B cell (primary cell): ENCODE results near the gene BHLHE40. TPM values are rescaled to one million over a fixed set of nuclear protein-coding genes. Genes with fewer than 3 reads are reported as not detected.
A peak's percentile ranks its signal among the peaks of the same experiment; 100 is the strongest.

ENCODE experiments used
- ATAC-seq: fragments of 200-7000 bp; cut with Tn5 transposase; one replicate; pipeline ENCODE4 v1.10.0; 2021; ENCODE audit warnings: low read depth, mild to moderate bottlenecking, moderate number of reproducible peaks, moderate library complexity
- CTCF ChIA-PET: fragments of 350-600 bp; sonication (Branson Sonifier 250); formaldehyde crosslinking; loops from one replicate; lab custom pipeline; 2021; ENCODE audit warnings: antibody characterized with exemption, inconsistent platforms; lab: Charles Lee
- POLR2A ChIA-PET: fragments of 350-600 bp; sonication (Branson Sonifier 250); formaldehyde crosslinking; loops from one replicate; lab custom pipeline; 2021; ENCODE audit warnings: antibody characterized with exemption; lab: Charles Lee
- DNase-seq: peaks from one replicate; pipeline ENCODE4 v3.0.0; 2013
- H2AFZ ChIP-seq: 2 replicates; pipeline ENCODE4 v1.6.1; 2012; ENCODE audit warnings: mild to moderate bottlenecking, low read depth, low read length; ENCODE audit not compliant: insufficient read depth, poor library complexity, severe bottlenecking
- H3K27ac ChIP-seq, 2 donors: 1 replicate in 1 of 2; 2 replicates in 1 of 2; pipeline ENCODE4 v1.5.1; 2012 to 2013; ENCODE audit warnings: low read length in 2 of 2, mild to moderate bottlenecking in 2 of 2, moderate library complexity in 1 of 2
- H3K27me3 ChIP-seq, 4 experiments: fragments of 200-600 bp in 1 of 4; sonication (generic) in 1 of 4; replicated peaks in 1 of 4; 1 replicate in 2 of 4; 2 replicates in 2 of 4; pipeline versions ENCODE4 v1.6.1 to v1.7.0; 2013 to 2016; ENCODE audit warnings: low read length in 3 of 4, mild to moderate bottlenecking in 2 of 4, mixed read lengths in 1 of 4, moderate library complexity in 1 of 4; ENCODE audit not compliant: insufficient read depth in 4 of 4, control insufficient read depth in 3 of 4; ENCODE audit errors: control extremely low read depth in 1 of 4
- H3K36me3 ChIP-seq, 2 experiments: replicated peaks in 1 of 2; 1 replicate in 1 of 2; 2 replicates in 1 of 2; pipeline versions ENCODE4 v1.6.1 to v1.7.1; 2013; ENCODE audit warnings: low read length in 1 of 2; ENCODE audit not compliant: insufficient read depth in 2 of 2, control insufficient read depth in 1 of 2; ENCODE audit errors: control extremely low read depth in 1 of 2, extremely low read depth in 1 of 2
- H3K4me1 ChIP-seq, 2 donors: fragments of 200-600 bp in 1 of 2; sonication (generic) in 1 of 2; 1 replicate in 1 of 2; 2 replicates in 1 of 2; pipeline versions ENCODE4 v1.5.1 to v1.6.1; 2013 to 2017; ENCODE audit warnings: low read length in 2 of 2; ENCODE audit not compliant: control insufficient read depth in 2 of 2, insufficient read depth in 2 of 2
- H3K4me2 ChIP-seq: replicated peaks from 2 replicates; pipeline ENCODE3; 2012; ENCODE audit warnings: mild to moderate bottlenecking, low read depth, low read length; ENCODE audit not compliant: poor library complexity, severe bottlenecking
- H3K4me3 ChIP-seq, 5 experiments: fragments of 200-600 bp in 1 of 5; sonication (generic) in 1 of 5; 1 replicate in 3 of 5; 2 replicates in 2 of 5; pipeline versions ENCODE4 v1.5.1 to v1.7.0; 2011 to 2016; ENCODE audit warnings: low read length in 4 of 5, mild to moderate bottlenecking in 4 of 5, low read depth in 2 of 5, control low read depth in 1 of 5, moderate library complexity in 1 of 5; ENCODE audit not compliant: insufficient read depth in 1 of 5; ENCODE audit errors: control extremely low read depth in 1 of 5, extremely low read depth in 1 of 5
- H3K79me2 ChIP-seq: fragments of 200-600 bp; sonication (generic); one replicate; pipeline ENCODE4 v1.6.0; 2016; ENCODE audit warnings: low read length; ENCODE audit not compliant: control insufficient read depth, insufficient read depth
- H3K9ac ChIP-seq: fragments of 200-600 bp; sonication (generic); 2 replicates; pipeline ENCODE4 v1.6.1; 2017; ENCODE audit warnings: mild to moderate bottlenecking, low read length, moderate library complexity
- H3K9me3 ChIP-seq, 3 donors: one replicate each; pipeline versions ENCODE4 v1.6.1 to v1.7.1; 2013; ENCODE audit warnings: low read length in 2 of 3; ENCODE audit not compliant: control insufficient read depth in 2 of 3, insufficient read depth in 1 of 3; ENCODE audit errors: control extremely low read depth in 1 of 3
- H4K20me1 ChIP-seq: 2 replicates; pipeline ENCODE4 v1.6.0; 2012; ENCODE audit warnings: mild to moderate bottlenecking, low read length; ENCODE audit not compliant: insufficient read depth, control insufficient read depth, poor library complexity, severe bottlenecking
- H3K27ac Mint-ChIP-seq: one replicate; pipeline ENCODE4 v1.8.0; 2021; ENCODE audit warnings: mixed read lengths
- H3K27me3 Mint-ChIP-seq: one replicate; pipeline ENCODE4 v1.8.0; 2021; ENCODE audit warnings: mixed read lengths
- H3K4me1 Mint-ChIP-seq: one replicate; pipeline ENCODE4 v1.8.0; 2021; ENCODE audit warnings: mixed read lengths
- H3K4me3 Mint-ChIP-seq: one replicate; pipeline ENCODE4 v1.8.0; 2021; ENCODE audit warnings: mixed read lengths
- H3K9me3 Mint-ChIP-seq: one replicate; pipeline ENCODE4 v1.8.0; 2022; ENCODE audit warnings: mixed read lengths; ENCODE audit not compliant: insufficient read depth
- EZH2 ChIP-seq: IDR thresholded peaks from 2 replicates; pipeline ENCODE4 v1.6.1; 2012; ENCODE audit warnings: borderline replicate concordance, low read depth, mild to moderate bottlenecking, moderate library complexity, low read length; ENCODE audit not compliant: insufficient read depth, poor library complexity, severe bottlenecking
- WGBS: methylation state at CpG from one replicate; pipeline ENCODE4 v1.1.5; 2013; ENCODE audit warnings: missing lambda C conversion rate; ENCODE audit not compliant: insufficient coverage; 5-methylcytosine and 5-hydroxymethylcytosine counted together
- intact Hi-C: fragments of 100-400 bp; cut with micrococcal nuclease; formaldehyde crosslinking; loops from one replicate; pipeline ENCODE4 v1.10.0; 2022
- polyA plus RNA-seq: library from polyadenylated mRNA; depleted of rRNA; stranded (reverse); fragments of >200 nt; gene quantifications from 2 replicates; pipeline ENCODE4 v1.2.3, GENCODE V29; 2012
- total RNA-seq, 2 donors: library from RNA; stranded (reverse); fragments of 120-200 nt in 1 of 2; gene quantifications; 1 replicate in 1 of 2; 2 replicates in 1 of 2; pipeline versions ENCODE4 v1.2.3 to v1.2.4, GENCODE V29; 2013 to 2022
- TF ChIP-seq, protein P1 (sequence below): fragments of 200-600 bp; IDR thresholded peaks from one replicate; pipeline ENCODE4 v1.8.0; 2022; ENCODE audit warnings: antibody characterized with exemption, mild to moderate bottlenecking

BHLHE40 gene
- total and polyA plus RNA-seq, 2 donors (not counting 1 experiment from before 2014, with no cell fraction given) = 26.2 to 53.8 TPM

DNA sequence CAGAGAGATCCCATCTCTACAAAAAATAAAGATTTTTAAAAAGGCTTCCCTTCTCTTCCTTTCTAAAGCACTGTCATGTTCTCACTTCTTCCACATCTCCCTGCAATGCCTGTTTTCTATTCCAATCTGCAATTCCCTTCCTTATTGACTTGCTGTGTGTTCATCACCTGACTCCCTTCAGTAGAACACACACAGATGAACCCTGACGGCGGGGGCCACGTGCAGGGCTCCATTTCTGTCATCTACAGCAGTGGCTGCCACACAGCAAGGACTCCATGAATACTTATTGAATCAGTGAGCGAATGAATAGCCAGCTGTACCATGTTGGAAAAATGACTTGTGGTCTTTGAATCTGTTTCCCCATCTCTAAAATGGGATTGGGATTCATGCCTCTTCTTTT, 26.1 kb downstream of the BHLHE40 start:
- Mint-ChIP-seq H3K27ac (peak overlapping the region; percentile 89), H3K4me1 (peaks cover 43% of the 10 kb centered on the region), H3K4me3 (no peak overlapping the region), H3K27me3 (no peaks in the 10 kb centered on the region), H3K9me3 (no peaks in the 10 kb centered on the region)
- ChIA-PET CTCF (interaction anchor here (6.4 kb wide), 1 partner anchor 24 kb away, joined by 51 read pairs; the partner anchor contains the start of gene BHLHE40), POLR2A (interaction anchor here (1.4 kb wide), 1 partner anchor 22 kb away, joined by 3 read pairs; no protein-coding TSS in a partner anchor)
- TF ChIP-seq, protein P1, sequence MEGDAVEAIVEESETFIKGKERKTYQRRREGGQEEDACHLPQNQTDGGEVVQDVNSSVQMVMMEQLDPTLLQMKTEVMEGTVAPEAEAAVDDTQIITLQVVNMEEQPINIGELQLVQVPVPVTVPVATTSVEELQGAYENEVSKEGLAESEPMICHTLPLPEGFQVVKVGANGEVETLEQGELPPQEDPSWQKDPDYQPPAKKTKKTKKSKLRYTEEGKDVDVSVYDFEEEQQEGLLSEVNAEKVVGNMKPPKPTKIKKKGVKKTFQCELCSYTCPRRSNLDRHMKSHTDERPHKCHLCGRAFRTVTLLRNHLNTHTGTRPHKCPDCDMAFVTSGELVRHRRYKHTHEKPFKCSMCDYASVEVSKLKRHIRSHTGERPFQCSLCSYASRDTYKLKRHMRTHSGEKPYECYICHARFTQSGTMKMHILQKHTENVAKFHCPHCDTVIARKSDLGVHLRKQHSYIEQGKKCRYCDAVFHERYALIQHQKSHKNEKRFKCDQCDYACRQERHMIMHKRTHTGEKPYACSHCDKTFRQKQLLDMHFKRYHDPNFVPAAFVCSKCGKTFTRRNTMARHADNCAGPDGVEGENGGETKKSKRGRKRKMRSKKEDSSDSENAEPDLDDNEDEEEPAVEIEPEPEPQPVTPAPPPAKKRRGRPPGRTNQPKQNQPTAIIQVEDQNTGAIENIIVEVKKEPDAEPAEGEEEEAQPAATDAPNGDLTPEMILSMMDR = no peak
- TF ChIP-seq EZH2 = no peak
- no peak for ATAC-seq
- no peak overlapping the region for H3K4me2 ChIP-seq
- H3K27me3 ChIP-seq = no peaks in the 10 kb centered on the region
- DNase-seq = no peak
- peak overlapping the region in 1 of 2 donors; percentile 88 for H3K27ac ChIP-seq
- H3K9ac ChIP-seq = no peak overlapping the region
- H4K20me1 ChIP-seq = no peaks in the 10 kb centered on the region
- no peaks in the 10 kb centered on the region for H3K36me3 ChIP-seq
- peaks cover 44 to 45% of the 10 kb centered on the region in 2 donors for H3K4me1 ChIP-seq
- intact Hi-C loops = no loop called here
- no peak overlapping the region for H2AFZ ChIP-seq
- WGBS = 100% methylated on average over 2 of the region's 4 CpGs
- H3K79me2 ChIP-seq = no peaks in the 10 kb centered on the region
- H3K4me3 ChIP-seq = no peak overlapping the region
- H3K9me3 ChIP-seq = no peaks in the 10 kb centered on the region

GRCh38 chr3:5006755-5007202, 27.5 kb downstream of the BHLHE40 start:
- Mint-ChIP-seq H3K27me3 (no peaks in the 10 kb centered on the region), H3K4me1 (peaks cover 56% of the 10 kb centered on the region), H3K27ac (peak overlapping the region; percentile 92), H3K4me3 (peak overlapping the region; percentile 70), H3K9me3 (no peaks in the 10 kb centered on the region)
- peak overlapping the region; percentile 59 for H3K4me2 ChIP-seq
- POLR2A ChIA-PET = interaction anchor here (0.6 to 3.2 kb wide), 3 partner anchors 20 to 28 kb away, joined by 3 to 12 read pairs (median 5); partner anchors contain the start of gene BHLHE40
- intact Hi-C loops = no loop called here
- no peaks in the 10 kb centered on the region for H4K20me1 ChIP-seq
- no peaks in the 10 kb centered on the region for H3K9me3 ChIP-seq
- ATAC-seq (peak; percentile 50), DNase-seq (peak; percentile 96)
- peak overlapping the region; percentile 79 to 88 for H3K27ac ChIP-seq
- H3K36me3 ChIP-seq = no peaks in the 10 kb centered on the region
- H3K27me3 ChIP-seq = no peaks in the 10 kb centered on the region
- peaks cover 56 to 59% of the 10 kb centered on the region in 2 donors for H3K4me1 ChIP-seq
- TF ChIP-seq EZH2 = no peak
- TF ChIP-seq, protein P1 = no peak
- CTCF ChIA-PET = interaction anchor here (1.3 to 6.4 kb wide), 2 partner anchors 25 to 174 kb away, joined by 3 to 51 read pairs; partner anchors contain the start of gene BHLHE40
- no peak overlapping the region for H2AFZ ChIP-seq
- H3K4me3 ChIP-seq = no peak overlapping the region
- WGBS = 7% methylated on average over 8 of the region's 9 CpGs
- peak overlapping the region; percentile 39 for H3K9ac ChIP-seq
- no peaks in the 10 kb centered on the region for H3K79me2 ChIP-seq
